Measurements from ENCODE around the gene NKX1-1.

DNA sequence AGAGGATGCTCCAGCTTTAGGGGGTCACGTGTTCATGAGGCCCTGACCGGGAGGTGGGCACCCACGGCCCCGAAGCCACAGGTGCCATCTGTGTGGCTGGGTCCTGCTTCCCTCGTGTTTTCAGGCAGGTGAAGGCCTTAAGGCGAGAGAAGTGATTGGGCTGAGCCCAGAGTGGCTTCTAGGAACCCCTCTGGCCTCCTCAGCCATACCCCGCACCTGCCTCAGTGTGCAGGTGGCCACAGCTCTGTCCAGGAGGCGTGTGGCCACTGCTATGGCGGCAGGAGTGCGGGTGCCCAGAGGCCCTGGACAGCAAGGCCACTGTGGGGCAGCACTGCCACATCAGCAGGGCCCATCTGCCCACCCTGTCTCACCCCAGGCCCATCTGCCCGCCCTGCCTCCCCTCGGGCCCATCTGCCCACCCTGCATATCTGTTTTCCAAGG, 25.0 kb downstream of the NKX1-1 start:
- TF ChIP-seq GATA3 (IDR thresholded peaks at IDR 0.05; ENCODE audit: low read depth, low read length) (no peak), GATA2 (IDR thresholded peaks at IDR 0.05; ENCODE audit: low read depth, low read length) (no peak)

All from SH-SY5Y (cell line).